Umbilical cord (tissue), 2 donors: ENCODE data around the gene SETD4. TPM values are rescaled to one million over a fixed set of nuclear protein-coding genes. Genes with fewer than 3 reads are reported as not detected.
A peak's percentile ranks its signal among the peaks of the same experiment; 100 is the strongest.

ENCODE experiments used
- DNase-seq: peaks from one replicate; pipeline ENCODE4 v3.0.0-alpha.2; 2015; ENCODE audit warnings: low spot score
- total RNA-seq: library from RNA; depleted of rRNA; stranded (reverse); fragments of >200 nt; gene quantifications from one replicate; pipeline ENCODE4 v1.2.3, GENCODE V29; 2014; ENCODE audit warnings: low replicate concordance; ENCODE audit not compliant: insufficient read depth

Gene SETD4
- total RNA-seq, 1 donor from 2014 or later = 11.1 TPM

GRCh38 chr21:36008505-36008904, 51.8 kb downstream of the SETD4 start:
- no peak for DNase-seq

- no peak for DNase-seq
Measured at GRCh38 chr21:36005879-36006400, 54.4 kb downstream of the SETD4 start.

- no peak for DNase-seq
Measured at GRCh38 chr21:36005018-36005417, 55.3 kb downstream of the SETD4 start.

- no peak for DNase-seq
Measured at GRCh38 chr21:36004441-36004840, 55.9 kb downstream of the SETD4 start.

- no peak for DNase-seq
Measured at GRCh38 chr21:36003776-36004175, 56.5 kb downstream of the SETD4 start.

GRCh38 chr21:35996217-35996616, 64.1 kb downstream of the SETD4 start:
- no peak for DNase-seq

GRCh38 chr21:35995522-35996088, 64.7 kb downstream of the SETD4 start:
- no peak for DNase-seq

- no peak for DNase-seq
Measured at GRCh38 chr21:35994613-35995012, 65.7 kb downstream of the SETD4 start.

- no peak for DNase-seq
Measured at GRCh38 chr21:35993875-35994490, 66.3 kb downstream of the SETD4 start.

GRCh38 chr21:35991131-35991530, 69.2 kb downstream of the SETD4 start:
- DNase-seq = no peak

GRCh38 chr21:35990609-35991008, 69.7 kb downstream of the SETD4 start:
- no peak for DNase-seq

- DNase-seq = no peak
Measured at GRCh38 chr21:35989138-35989735, 71.1 kb downstream of the SETD4 start.

GRCh38 chr21:35988416-35989137, 71.7 kb downstream of the SETD4 start:
- no peak for DNase-seq

GRCh38 chr21:35987475-35987874, 72.9 kb downstream of the SETD4 start:
- no peak for DNase-seq

GRCh38 chr21:35984654-35985361, 75.5 kb downstream of the SETD4 start:
- DNase-seq = peak; percentile 49

Other genes starting within 250 kb of the SETD4 start
- gene CBR1, start 9.5 kb upstream of the SETD4 start, total RNA-seq = 86.4 TPM
- not detected for gene CBR3, start 74.6 kb upstream of the SETD4 start, total RNA-seq
- gene DOP1B, start 96.3 kb upstream of the SETD4 start, total RNA-seq = 13.2 TPM